Colonic mucosa (tissue), 4 donors: Measurements from ENCODE around the gene TBC1D22B. TPM values are rescaled to one million over a fixed set of nuclear protein-coding genes. Genes with fewer than 3 reads are reported as not detected.

ENCODE experiments used
- DNase-seq: peaks from one replicate; pipeline ENCODE4 v3.0.0-alpha.2; 2020
- H3K27ac ChIP-seq: fragments of 200-600 bp; one replicate; pipeline ENCODE4 v1.8.0; 2021
- H3K27me3 ChIP-seq: fragments of 200-600 bp; one replicate; pipeline ENCODE4 v1.8.0; 2021
- H3K36me3 ChIP-seq: fragments of 200-600 bp; one replicate; pipeline ENCODE4 v1.8.0; 2021
- H3K4me1 ChIP-seq: fragments of 200-600 bp; one replicate; pipeline ENCODE4 v1.8.0; 2021; ENCODE audit warnings: mild to moderate bottlenecking
- H3K4me3 ChIP-seq: fragments of 200-600 bp; one replicate; pipeline ENCODE4 v1.8.0; 2021
- H3K9ac ChIP-seq, 2 donors: one replicate each; pipeline ENCODE4 v1.7.0; 2013; ENCODE audit warnings: control low read depth in 2 of 2, low read depth in 2 of 2, low read length in 2 of 2
- H3K9me3 ChIP-seq: fragments of 200-600 bp; one replicate; pipeline ENCODE4 v1.8.0; 2021
- intact Hi-C: fragments of 100-400 bp; cut with DNase I; formaldehyde crosslinking; loops from one replicate; pipeline ENCODE4 v1.14.1; 2022
- total RNA-seq, 2 donors: library from RNA; stranded (reverse); fragmentation: NEBNext Ultra II Directional in 1 of 2; extraction: Animal tissue kit (Norgen Biotek cat#: 25700) in 1 of 2; gene quantifications; one replicate each; pipeline ENCODE4 v1.2.1, GENCODE V29; 2021
- TF ChIP-seq, protein P1 (sequence below): fragments of 200-600 bp; IDR thresholded peaks from one replicate; pipeline ENCODE4 v1.8.0; 2022; ENCODE audit warnings: antibody characterized with exemption, mild to moderate bottlenecking
- donor health status: healthy.
- donor health status: DM: no; HTN: no; CAD: no.
- donor health status: DM: no; HTN: no; CAD: no.

The TBC1D22B gene
- total RNA-seq, 2 donors from 2014 or later: 13.3 to 15.2 TPM

DNA sequence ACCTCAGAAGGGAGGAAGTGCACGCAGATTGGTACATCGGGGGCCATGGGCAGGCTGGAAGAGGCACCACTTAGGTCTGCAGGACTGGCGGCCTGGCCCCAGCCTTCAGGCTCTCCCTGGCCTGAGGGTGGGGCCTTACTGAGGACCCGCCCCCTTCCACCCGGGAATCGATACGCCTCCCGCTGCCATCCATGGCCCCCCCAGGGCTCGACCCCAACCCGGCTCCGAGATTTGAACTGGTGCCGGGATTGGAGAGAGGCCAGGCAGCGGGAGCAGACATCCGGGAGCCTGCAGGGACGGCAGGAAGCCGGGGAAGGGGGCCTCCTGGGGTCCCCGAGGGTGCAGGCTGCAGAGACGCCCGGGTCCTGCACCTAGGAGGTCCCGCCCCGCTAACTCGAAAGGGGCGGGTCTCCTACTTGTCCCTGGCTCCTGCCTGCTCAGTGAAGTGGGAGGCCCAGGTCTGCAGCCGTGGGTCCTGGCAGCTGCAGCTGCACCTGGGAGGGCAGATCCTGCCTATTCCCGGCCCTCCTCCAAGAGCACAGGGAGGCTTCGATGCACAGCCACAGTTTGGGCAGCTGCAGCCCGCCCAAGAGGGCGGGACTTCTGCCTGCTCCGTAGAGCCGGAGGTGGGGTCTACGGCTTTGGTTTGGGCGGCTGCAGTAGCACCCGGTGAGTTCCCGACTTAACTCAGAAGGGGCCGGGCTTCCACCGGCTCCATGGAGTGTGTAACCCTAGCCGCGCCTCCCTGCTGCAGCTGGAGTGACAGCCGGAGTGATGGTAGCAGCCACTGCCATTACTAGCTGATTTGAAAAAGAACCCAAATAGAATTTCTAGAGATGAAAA, 35.2 kb upstream of the TBC1D22B start:
- peak overlapping the region; percentile 46 for H3K4me3 ChIP-seq
- H3K4me1 ChIP-seq: no peaks in the 10 kb centered on the region
- peak; percentile 86 for DNase-seq
- intact Hi-C loops: no loop called here
- H3K9ac ChIP-seq: peak overlapping the region; percentile 57 to 68
- peak overlapping the region; percentile 32 for H3K27ac ChIP-seq
- H3K27me3 ChIP-seq: no peaks in the 10 kb centered on the region
- H3K36me3 ChIP-seq: no peaks in the 10 kb centered on the region
- TF ChIP-seq, protein P1, sequence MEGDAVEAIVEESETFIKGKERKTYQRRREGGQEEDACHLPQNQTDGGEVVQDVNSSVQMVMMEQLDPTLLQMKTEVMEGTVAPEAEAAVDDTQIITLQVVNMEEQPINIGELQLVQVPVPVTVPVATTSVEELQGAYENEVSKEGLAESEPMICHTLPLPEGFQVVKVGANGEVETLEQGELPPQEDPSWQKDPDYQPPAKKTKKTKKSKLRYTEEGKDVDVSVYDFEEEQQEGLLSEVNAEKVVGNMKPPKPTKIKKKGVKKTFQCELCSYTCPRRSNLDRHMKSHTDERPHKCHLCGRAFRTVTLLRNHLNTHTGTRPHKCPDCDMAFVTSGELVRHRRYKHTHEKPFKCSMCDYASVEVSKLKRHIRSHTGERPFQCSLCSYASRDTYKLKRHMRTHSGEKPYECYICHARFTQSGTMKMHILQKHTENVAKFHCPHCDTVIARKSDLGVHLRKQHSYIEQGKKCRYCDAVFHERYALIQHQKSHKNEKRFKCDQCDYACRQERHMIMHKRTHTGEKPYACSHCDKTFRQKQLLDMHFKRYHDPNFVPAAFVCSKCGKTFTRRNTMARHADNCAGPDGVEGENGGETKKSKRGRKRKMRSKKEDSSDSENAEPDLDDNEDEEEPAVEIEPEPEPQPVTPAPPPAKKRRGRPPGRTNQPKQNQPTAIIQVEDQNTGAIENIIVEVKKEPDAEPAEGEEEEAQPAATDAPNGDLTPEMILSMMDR: no peak
- H3K9me3 ChIP-seq: no peaks in the 10 kb centered on the region

- TF ChIP-seq, protein P1: no peak
- intact Hi-C loops: no loop called here
- Histone ChIP-seq H3K9ac (peak overlapping the region in 1 of 2 donors; percentile 68), H3K27ac (peak overlapping the region; percentile 32), H3K4me3 (peak overlapping the region; percentile 46), H3K27me3 (no peaks in the 10 kb centered on the region), H3K36me3 (no peaks in the 10 kb centered on the region), H3K9me3 (no peaks in the 10 kb centered on the region), H3K4me1 (no peaks in the 10 kb centered on the region)
- DNase-seq: no peak
These were observed 34.6 kb upstream of the TBC1D22B start for GRCh38 chr6:37222992-37223391.

DNA sequence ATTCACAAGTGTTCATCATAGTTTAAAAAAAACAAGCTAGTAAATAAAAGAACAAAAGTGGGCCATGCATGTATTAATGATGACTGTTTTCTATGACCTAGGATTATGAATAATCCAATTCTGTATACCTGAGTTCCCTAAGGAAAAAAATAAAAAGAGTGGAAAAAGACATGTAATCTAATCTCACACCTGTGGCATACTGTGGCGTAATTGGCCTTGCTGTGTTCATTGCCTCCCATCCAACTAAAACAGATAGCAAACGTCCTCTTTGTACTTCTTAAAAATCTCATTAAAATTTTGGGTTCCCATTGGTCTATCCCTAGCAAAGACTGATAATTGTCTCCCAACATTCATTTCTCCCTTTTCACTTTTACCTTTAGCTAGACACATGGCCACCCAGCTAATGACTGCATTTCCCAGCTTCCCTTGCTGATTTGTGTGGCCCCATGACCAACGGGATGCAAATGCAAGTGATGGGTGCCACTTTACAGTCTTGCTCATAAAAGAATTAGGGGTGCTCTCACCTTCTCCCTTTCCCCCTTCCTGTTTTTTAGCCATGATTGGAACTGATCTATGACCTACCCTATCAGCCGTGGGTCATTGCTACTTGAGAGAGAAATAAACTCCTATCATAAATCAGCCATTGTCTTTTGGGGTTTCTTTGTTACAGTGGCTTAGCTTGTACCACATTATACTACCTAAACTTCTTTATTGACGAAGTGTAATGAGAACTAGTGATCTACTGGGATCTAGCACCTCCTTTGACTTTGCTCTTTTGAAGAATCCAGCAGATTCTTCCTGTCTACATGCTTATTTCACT, 32.0 kb upstream of the TBC1D22B start:
- TF ChIP-seq, protein P1: no peak
- Histone ChIP-seq H3K4me1 (no peaks in the 10 kb centered on the region), H3K27ac (no peak overlapping the region), H3K36me3 (no peaks in the 10 kb centered on the region), H3K9ac (no peak overlapping the region), H3K27me3 (no peaks in the 10 kb centered on the region), H3K9me3 (no peaks in the 10 kb centered on the region), H3K4me3 (no peak overlapping the region)
- DNase-seq: no peak
- intact Hi-C loops: no loop called here

DNA sequence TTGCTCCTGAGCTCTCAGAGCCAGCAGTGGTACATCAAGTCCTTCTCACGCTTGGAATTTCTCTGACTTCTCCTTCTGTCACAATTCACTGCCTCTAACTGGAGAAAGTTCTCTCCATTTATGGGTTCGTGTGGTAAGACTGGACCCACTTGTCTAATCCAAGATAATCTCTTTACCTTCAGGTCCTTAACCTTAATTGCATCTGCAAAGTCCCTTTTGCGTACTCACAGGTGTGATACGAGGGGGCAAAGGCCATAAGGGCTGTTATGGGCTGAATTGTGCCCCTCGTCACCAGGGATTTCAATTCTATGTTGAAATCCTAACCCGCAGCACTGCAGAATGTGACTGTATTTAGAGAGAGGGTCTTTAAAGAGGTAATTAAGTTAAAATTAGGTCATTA, 27.5 kb upstream of the TBC1D22B start:
- Histone ChIP-seq H3K4me1 (no peaks in the 10 kb centered on the region), H3K27me3 (no peaks in the 10 kb centered on the region), H3K4me3 (no peak overlapping the region), H3K36me3 (no peaks in the 10 kb centered on the region), H3K9ac (no peak overlapping the region), H3K27ac (no peak overlapping the region), H3K9me3 (no peaks in the 10 kb centered on the region)
- TF ChIP-seq, protein P1: no peak
- intact Hi-C loops: no loop called here
- no peak for DNase-seq

DNA sequence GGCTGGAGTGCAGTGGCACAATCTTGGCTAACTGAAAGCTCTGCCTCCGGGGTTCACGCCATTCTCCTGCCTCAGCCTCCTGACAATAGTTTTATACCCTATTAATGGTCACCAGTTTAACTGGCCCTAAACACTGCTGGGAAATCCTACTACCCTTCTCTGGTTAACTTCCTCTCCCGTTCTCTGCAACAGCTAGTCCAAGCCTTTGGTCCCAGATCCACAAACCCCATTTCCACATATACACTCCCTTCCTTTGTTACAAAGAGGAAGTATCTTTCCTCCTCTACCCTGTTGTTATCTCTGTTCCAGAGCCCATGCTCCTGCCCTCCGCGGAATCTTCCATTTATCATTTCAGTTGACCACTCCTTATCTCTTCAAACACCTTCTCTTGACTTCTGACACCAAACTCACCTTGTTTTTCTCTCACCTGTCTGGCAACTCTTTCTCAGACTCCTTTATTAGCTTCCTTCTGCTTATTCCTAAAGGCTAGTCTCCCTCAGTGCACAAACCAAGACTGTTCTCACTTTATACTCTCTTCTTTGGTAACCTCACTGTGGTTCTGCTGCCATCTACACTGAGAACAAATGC, 25.0 kb upstream of the TBC1D22B start:
- TF ChIP-seq, protein P1: no peak
- Histone ChIP-seq H3K9ac (no peak overlapping the region), H3K4me1 (no peaks in the 10 kb centered on the region), H3K27ac (no peak overlapping the region), H3K4me3 (no peak overlapping the region), H3K36me3 (no peaks in the 10 kb centered on the region), H3K9me3 (no peaks in the 10 kb centered on the region), H3K27me3 (no peaks in the 10 kb centered on the region)
- intact Hi-C loops: no loop called here
- DNase-seq: no peak
